ENCODE measurements around the gene ARHGAP8.

GRCh38 chr22:44759430-44760310, 7.3 kb downstream of the ARHGAP8 start:
- no peak for TF ChIP-seq REST (IDR thresholded peaks at IDR 0.05; ENCODE audit: unreplicated experiment)
- no peak for TF ChIP-seq CTCF (conservative IDR thresholded peaks at IDR 0.05; ENCODE audit: low read depth in 2 of 2)
- TF ChIP-seq EZH2phosphoT487 (IDR thresholded peaks at IDR 0.05; ENCODE audit: unreplicated experiment): no peak
- TF ChIP-seq POLR2AphosphoS5 (IDR thresholded peaks at IDR 0.05; ENCODE audit: low read depth): no peak
- no peak for TF ChIP-seq ETS1 (IDR thresholded peaks at IDR 0.05)
- TF ChIP-seq EZH2 (IDR thresholded peaks at IDR 0.05; ENCODE audit: low read depth, unreplicated experiment): no peak
- TF ChIP-seq CREB1 (CRISPR knock-in tag; IDR thresholded peaks at IDR 0.05; ENCODE audit: low read depth): no peak
- no peak for TF ChIP-seq JUNB (IDR thresholded peaks at IDR 0.05; ENCODE audit: unreplicated experiment)
- no peak for TF ChIP-seq ZNF114 (CRISPR knock-in tag; IDR thresholded peaks at IDR 0.05)
- TF ChIP-seq ZNF462 (CRISPR knock-in tag; IDR thresholded peaks at IDR 0.05): no peak
- TF ChIP-seq STAT1 (IDR thresholded peaks at IDR 0.05; ENCODE audit: unreplicated experiment): no peak
